Activated effector memory CD4-positive, alpha-beta T cell treated with Interleukin-2 at 50 U/mL for 16 hours (primary cell): ENCODE measurements around the gene IFT43.

Source experiments
- DNase-seq: peaks from one replicate; pipeline ENCODE4 v3.0.0-alpha.2; 2020

Gene IFT43

DNA sequence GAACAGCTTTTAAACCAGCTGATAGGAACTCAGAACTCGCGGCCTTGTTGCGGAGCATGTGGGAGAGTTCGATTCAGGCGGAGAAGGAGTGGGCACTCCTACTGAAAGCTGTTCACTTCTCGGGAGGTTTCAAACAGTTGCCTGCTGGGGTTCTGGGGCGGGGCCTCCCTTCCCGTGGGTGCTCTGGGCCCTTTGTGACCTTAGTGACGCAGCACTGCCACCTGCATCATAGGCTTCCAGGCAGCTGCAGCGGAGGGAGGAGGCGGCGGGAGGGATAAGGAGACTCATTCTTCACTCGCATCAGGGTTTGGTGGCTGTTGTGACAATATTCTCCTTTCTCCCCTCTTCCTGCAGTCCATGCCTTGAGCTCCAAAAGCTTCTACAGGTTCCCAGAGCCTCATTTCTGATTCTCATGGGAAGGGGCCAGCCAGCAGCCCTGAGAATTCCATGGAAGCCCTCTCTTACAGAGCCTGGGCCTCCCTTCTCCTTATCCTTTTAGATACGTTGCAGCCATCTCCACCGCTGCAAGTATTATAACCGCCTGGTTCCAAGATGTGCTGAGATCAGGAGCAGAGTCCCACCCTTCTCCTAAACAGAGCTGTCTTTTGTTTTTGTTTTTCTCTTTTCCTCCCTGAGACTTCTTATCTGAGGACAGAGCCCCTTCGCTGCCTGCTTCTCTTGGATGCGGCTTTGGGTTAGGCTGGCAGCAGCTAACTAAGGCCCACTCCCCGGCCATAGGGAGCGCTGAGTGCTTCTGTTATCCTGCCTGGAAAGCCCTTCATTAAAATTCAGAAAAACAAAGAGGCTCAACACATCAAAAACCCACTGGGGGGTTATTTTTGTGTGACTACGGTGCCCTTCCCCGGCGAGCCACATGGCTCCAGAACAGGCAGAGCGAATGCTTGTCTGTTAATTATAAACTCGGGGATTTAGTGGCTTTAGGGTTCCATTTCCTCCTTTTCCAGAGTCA lies 98.5 kb downstream of the IFT43 start:
- DNase-seq = no peak

DNA sequence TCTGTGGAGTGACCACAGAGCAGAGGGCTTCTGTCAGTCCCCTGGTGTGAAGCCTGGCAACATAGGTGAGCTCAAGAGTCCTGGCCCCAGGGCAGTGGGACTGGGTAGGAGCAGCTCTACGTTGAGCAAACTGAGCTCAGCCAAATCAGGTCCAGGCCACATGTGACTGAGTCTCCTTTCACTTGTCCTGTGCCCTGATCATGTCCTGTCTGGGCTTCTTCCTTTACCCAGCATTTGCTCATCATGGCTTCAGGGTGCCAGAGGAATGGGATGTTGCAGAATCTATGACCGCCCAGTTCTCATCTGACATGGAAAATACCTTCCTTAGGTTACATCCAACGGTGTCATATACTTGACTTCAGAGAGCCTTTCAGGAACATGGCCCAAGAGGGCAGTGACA lies 99.8 kb downstream of the IFT43 start:
- no peak for DNase-seq

GRCh38 chr14:76086636-76087035 lies 101.1 kb downstream of the IFT43 start:
- DNase-seq = no peak

GRCh38 chr14:76088326-76088725 lies 102.8 kb downstream of the IFT43 start:
- DNase-seq = no peak

DNA sequence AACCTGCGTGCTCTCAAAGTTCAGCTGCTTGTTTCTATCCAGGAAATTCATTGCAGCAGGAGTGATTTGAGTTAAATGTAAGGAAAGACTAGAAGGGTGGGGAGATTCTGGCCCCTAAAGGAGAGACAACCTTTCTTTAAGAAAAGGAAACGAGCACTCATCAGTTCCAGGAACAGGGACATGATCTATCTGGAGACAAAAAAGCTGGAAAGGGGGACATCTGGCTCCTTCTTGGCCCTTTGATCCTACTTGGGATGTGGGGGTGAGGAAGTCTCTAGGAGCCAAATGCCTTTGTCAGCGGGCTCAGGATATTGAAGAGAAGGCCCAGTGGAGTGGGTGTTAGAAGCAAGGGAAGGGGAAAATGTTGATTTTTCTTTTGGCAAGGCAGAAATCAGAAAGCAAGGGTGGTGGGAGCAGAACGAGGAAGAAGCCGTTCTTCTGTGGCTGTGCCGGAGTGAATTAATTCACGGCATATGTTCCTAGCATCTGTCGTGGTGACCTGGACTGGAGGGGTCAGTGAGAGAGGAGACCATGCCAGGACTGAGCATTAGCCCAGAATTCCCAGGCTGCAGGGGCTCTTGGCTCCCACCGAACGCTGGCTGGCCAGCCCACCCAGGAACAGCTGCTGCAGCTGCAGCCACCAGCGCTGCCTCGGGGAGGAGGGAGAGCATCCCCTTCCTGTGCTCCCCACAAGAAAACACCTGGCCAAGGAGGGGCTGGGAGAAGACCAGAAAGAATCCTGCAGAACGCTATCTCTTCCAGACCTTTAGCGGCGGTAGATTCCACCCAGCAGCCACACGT lies 103.4 kb downstream of the IFT43 start:
- DNase-seq = no peak

- DNase-seq = no peak
Observed at GRCh38 chr14:76089575-76089974, 104.0 kb downstream of the IFT43 start.

GRCh38 chr14:76090616-76091391 lies 105.2 kb downstream of the IFT43 start:
- no peak for DNase-seq

DNA sequence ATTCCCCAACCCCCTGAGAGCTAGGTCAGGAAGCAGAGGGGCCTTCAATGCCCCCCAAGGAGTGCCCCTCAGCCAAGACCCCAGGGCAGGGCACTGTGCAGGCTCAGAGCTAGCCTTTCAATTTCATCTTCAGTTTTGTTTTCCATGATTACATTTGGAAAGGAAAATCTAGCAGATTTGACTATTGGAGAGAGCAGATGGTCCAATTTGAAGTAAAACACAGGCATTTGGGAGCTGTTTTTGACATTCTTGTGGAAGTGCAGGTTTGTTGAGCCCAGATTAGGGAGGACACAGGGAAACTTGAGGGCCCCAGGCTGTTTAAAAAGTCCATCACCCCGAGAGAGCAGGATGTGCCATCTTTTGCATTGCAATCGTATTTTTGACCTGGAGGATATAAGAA lies 107.5 kb downstream of the IFT43 start:
- DNase-seq = no peak

DNA sequence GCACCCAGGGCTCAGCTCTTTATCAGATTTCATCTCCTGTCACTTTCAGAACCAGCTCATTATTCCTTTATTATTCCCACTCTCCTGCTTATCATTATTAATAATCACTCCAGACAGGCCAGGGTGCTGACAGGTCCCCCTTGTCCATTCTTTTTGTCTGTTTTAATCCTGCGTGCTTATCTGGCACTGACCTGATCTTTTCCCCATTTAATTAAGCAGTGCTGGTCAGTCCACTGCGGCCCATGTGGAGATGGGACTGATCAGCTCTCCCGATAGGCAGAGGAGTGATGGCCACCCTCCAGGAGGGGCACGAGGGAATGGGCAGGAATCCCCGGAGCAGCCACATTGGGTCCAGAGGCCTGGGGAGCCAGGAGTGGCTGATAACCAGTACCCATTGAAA lies 110.7 kb downstream of the IFT43 start:
- no peak for DNase-seq

GRCh38 chr14:76097547-76097946 lies 112.0 kb downstream of the IFT43 start:
- DNase-seq = no peak

DNA sequence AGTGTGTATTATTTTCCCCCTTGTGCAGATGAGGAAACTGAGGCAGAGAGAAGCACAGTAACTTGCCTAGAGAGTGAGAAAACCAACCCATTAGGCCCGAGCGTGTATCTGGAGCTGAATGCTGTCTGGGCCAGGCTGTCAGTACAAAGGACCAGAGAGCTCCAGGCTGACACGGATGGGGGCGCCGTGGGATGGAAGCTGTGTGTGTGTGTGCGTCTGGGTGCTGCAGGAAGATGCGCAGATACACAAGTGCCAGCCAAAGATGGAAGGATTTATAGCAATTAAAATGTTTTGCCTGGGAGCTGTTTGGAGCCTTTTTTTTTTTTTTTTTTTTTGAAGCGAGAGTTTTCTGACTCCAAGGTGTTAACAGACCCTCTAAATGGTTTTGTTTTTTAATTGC lies 112.5 kb downstream of the IFT43 start:
- DNase-seq = no peak

- DNase-seq = no peak
Observed at GRCh38 chr14:76098916-76099675, 113.5 kb downstream of the IFT43 start.

- DNase-seq = no peak
Observed at GRCh38 chr14:76100236-76100635, 114.7 kb downstream of the IFT43 start.

- no peak for DNase-seq
Observed at GRCh38 chr14:76101391-76102379, 116.1 kb downstream of the IFT43 start.

DNA sequence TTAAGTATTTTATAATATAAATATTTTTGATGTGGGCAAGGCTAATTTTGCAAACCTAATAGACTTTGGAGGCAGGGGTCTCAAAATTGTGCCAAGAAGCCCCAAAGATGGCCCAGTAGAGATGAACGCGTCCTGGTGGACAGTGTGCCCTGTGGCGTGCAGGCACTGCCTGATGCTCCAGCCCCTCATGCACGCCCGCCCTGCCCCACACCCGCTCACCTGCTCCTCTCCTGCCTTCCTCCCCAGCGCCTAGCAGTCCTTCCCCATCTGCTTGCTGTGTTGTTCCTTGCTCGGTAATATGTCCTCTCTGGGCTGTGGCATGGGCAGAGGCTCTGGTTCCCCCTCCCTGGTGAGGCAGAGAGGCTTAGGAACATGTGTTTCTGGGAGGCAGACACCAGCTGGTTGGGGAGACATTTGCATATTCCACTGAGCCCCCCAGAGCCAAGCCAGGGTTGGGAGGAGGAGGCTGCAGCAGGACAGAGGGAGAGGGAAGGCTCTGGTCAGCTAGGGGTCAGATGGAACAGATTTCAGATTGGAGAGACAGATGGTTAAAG lies 119.3 kb downstream of the IFT43 start:
- DNase-seq = no peak

DNA sequence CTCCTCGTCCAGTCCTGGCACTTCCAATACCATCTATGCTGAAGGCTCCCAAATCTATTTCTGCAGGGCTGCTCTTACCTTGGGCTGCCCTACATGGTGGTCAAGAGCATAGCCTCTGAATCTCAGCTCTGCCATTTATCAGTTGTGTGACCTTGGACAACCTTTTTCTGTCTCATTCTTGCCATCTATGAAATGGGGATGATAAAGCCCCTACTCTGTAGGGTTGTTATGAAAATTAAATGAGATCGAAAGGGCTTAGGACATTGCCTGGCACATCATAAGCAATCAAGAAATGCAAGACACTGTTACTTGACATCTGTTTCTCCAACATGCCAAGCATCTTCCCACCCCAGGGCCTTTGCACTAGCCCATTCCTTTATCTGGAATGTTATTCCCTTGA lies 120.6 kb downstream of the IFT43 start:
- DNase-seq = no peak

DNA sequence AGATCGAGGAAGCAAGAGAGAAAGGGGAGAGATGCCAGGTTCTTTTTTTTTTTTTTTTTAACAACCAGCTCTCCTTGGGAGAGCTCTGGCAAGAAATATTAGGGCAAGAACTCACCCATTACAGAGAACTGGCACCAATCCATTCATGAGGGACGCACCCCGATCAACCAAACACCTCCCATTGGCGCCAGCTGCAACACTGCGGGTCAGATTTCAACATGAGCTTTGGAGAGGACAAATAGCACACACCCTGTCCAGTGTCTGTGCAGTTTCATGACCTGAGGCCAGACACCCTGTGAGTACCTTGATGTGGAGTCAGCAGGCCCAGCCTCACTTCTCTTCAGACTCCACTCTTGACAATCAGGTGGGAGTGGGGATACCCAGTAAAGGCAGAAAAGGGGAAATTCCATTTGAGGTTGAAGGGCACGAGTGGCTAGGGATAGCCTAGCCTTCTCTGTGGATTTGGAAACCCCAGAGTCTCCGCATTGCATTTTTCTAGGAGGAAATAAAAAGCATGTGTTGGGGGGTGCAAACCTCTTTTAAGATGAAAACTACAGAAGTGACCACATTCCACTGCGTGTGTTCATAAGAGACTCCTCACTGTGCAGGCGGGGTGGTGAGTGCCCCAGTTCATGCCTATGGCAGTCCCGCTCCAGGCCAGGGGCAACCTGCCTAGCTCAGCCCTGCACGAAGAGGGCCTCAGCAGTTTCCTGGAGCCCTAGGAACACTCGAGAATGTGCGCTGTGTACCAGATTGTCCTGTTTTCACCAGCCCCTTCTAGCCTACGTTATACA lies 123.7 kb downstream of the IFT43 start:
- no peak for DNase-seq

DNA sequence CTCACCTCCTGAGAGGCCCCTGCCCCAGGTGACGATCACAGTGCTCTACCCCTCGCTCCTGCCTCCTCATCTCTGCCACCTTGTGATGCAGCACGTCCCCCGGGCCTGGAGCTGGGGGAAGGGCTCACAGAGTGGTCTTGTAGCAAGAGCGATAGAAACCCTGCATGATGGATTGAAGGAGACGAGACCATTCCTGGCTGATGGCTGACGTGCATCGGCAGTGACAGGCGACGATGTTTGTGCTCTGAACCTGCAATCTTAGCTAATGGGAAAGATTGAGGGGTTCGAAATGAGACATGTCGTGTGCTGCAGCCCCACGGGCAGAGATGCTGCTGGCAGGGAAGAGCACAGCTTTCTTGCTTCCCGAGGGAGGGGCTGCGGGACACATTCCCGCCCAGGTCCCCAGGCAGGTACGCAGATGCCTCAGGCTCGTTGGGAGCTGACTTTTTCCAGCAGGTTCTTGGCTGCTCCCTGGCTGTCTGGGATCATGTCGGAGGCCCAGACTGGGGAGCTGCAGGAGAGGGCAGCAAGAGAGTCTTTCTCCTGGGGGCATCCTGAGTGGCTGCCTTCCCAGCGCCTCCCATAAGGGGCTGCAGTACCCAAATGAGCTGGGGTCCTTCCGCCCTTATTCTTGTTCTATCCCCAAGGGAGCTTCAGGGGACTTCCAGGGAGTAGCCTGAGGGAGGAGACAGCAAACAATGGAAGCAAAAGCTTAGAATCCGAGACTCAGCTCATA lies 127.5 kb downstream of the IFT43 start:
- DNase-seq = no peak

- DNase-seq = no peak
Observed at GRCh38 chr14:76113691-76114090, 128.1 kb downstream of the IFT43 start.
